ENCODE data around the gene IGFBP2.

Gene IGFBP2

DNA sequence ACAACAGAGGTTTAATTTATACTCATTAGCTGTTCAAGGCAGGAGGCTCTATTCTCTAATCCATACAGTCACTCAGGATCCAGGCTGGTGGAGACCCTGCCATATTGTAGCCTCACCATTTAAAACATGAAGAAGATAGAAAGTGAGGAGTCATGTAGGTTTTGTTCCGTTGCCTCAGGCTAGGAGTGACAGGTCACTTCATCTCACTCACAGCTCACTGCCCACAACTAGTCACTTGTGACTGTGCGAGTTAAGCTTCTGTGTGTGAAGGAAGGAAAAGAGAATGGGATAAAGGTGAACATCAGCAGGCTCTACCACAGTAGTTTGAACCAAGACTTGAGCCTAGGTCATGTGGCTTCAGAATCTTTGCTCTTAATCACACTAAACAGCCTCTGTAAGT lies 9.0 kb upstream of the IGFBP2 start:
- no peak for TF ChIP-seq CTCF (IDR thresholded peaks at IDR 0.05; ENCODE audit: unreplicated experiment in 3 of 3)
- Mint-ChIP-seq H3K27ac (no peak overlapping the region), H3K9me3 (no peaks in the 10 kb centered on the region), H3K4me1 (peaks cover 25% of the 10 kb centered on the region), H3K36me3 (ENCODE audit: low read depth) (no peaks in the 10 kb centered on the region), H3K4me3 (no peak overlapping the region), H3K27me3 (ENCODE audit: low read depth) (peaks cover 6% of the 10 kb centered on the region)

- no peak overlapping the region for H3K4me3 Mint-ChIP-seq
Measured at GRCh38 chr2:216626168-216626874, 6.9 kb upstream of the IGFBP2 start.

GRCh38 chr2:216626875-216627245 lies 6.4 kb upstream of the IGFBP2 start:
- Mint-ChIP-seq H3K4me1 (no peaks in the 10 kb centered on the region), H3K4me3 (no peak overlapping the region), H3K27me3 (ENCODE audit: low read depth) (peaks cover 12% of the 10 kb centered on the region), H3K9me3 (no peaks in the 10 kb centered on the region), H3K27ac (no peak overlapping the region), H3K36me3 (ENCODE audit: low read depth) (no peaks in the 10 kb centered on the region)
- TF ChIP-seq CTCF (IDR thresholded peaks at IDR 0.05; ENCODE audit: unreplicated experiment in 3 of 3): no peak

More at GRCh38 chr2:216626168-216626874, 6.9 kb upstream of the IGFBP2 start:
- Mint-ChIP-seq H3K4me1 (peaks cover 4% of the 10 kb centered on the region), H3K27ac (no peak overlapping the region), H3K27me3 (ENCODE audit: low read depth) (peaks cover 6% of the 10 kb centered on the region), H3K9me3 (no peaks in the 10 kb centered on the region), H3K36me3 (ENCODE audit: low read depth) (no peaks in the 10 kb centered on the region)
- no peak for TF ChIP-seq CTCF (IDR thresholded peaks at IDR 0.05; ENCODE audit: unreplicated experiment in 3 of 3)

DNA sequence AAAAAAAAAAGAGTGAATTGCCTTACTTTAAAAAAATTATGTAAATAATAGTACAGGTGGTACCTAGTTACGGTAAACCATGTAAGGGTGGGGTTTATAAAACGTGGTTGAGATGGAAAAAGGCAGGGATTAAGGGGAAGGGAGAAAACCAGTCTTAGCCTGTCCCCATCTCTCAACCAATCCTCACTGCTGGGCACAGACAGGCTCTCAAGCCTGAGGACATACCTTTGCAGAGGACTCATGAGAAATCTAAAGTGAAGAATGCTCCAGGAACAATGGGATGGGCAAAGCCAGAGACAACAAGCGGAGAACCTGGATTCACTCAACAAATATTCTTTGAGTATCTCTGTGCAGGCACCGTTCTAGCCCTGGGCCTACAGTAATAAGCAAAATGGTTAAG lies 3.4 kb upstream of the IGFBP2 start:
- TF ChIP-seq CTCF (IDR thresholded peaks at IDR 0.05; ENCODE audit: unreplicated experiment in 3 of 3): no peak
- Mint-ChIP-seq H3K27ac (no peak overlapping the region), H3K4me1 (peaks cover 16% of the 10 kb centered on the region), H3K36me3 (ENCODE audit: low read depth) (no peaks in the 10 kb centered on the region), H3K4me3 (peak overlapping the region in 1 of 3 experiments; percentile 50), H3K27me3 (ENCODE audit: low read depth) (peaks cover 14% of the 10 kb centered on the region), H3K9me3 (no peaks in the 10 kb centered on the region)

DNA sequence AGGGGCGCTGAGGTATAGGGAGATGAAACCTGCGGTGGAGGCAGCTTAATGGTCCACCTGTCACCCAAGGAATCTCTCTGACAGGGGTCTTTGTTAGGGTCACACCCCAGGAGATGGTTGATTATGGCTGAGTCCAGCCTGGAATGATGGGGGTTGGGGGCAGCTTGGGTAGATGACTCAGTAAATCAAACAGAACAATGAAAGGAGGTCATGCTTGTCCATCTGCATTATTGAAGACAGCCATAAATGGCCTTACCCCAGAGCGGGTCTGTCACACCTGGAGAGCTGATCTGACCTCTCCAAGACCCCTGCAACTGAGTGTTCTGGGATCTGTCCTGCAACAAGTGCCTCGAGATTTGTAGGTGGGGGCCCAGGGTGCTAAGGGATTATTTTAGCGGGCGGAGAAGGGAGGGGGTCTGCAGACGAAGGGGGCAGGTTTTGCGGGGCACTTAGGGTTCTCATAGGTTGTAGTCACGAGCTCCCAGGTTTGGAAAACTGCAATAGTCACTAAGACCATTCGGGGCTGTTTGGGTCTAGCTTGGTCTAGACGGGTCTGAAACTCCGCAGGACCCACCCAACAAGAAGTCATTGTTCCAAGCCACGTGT lies 771 bp upstream of the IGFBP2 start:
- no peak for TF ChIP-seq CTCF (IDR thresholded peaks at IDR 0.05; ENCODE audit: unreplicated experiment in 3 of 3)
- peak overlapping the region; percentile 87 to 93 (median 91) for H3K4me3 Mint-ChIP-seq
- H3K27me3 Mint-ChIP-seq (ENCODE audit: low read depth): peaks cover 10% of the 10 kb centered on the region
- peaks cover 42% of the 10 kb centered on the region for H3K4me1 Mint-ChIP-seq
- H3K36me3 Mint-ChIP-seq (ENCODE audit: low read depth): peaks cover 6% of the 10 kb centered on the region
- H3K27ac Mint-ChIP-seq: peak overlapping the region; percentile 67 to 85 (median 70)
- H3K9me3 Mint-ChIP-seq: no peaks in the 10 kb centered on the region

Data from nephron (organoid).